HCT116 (cell line): Measurements from ENCODE around the gene DHRS2. TPM values are rescaled to one million over a fixed set of nuclear protein-coding genes. Genes with fewer than 3 reads are reported as not detected.

Source experiments
- ATAC-seq: fragments of 200-7000 bp; cut with Tn5 transposase; 2 replicates; pipeline ENCODE4 v1.9.1; 2020; ENCODE audit warnings: mild to moderate bottlenecking, moderate library complexity
- BruUV-seq: library from RNA; stranded (reverse); fragments of 400-500 nt; replicated peaks from 2 replicates; lab custom pipeline; 2021; lab: Mats Ljungman, UMichigan
- CTCF ChIA-PET: fragments of 300-600 bp; sonication (Branson Sonifier 250); formaldehyde crosslinking; loops from one replicate; lab custom pipeline; 2021; ENCODE audit warnings: antibody characterized with exemption; lab: Charles Lee
- POLR2A ChIA-PET: fragments of 300-600, 350-600 bp; sonication (Branson Sonifier 250); formaldehyde crosslinking; loops from one replicate; lab custom pipeline; 2021; ENCODE audit warnings: antibody characterized with exemption; lab: Charles Lee
- RAD21 ChIA-PET, 2 experiments: fragments of 300-600 bp; sonication (Branson Sonifier 250); formaldehyde crosslinking; loops; one replicate each; lab custom pipeline; 2023; ENCODE audit warnings: low total read pairs in 2 of 2; ENCODE audit not compliant: uncharacterized antibody in 2 of 2, unreplicated experiment in 2 of 2, low non-redundant PET in 1 of 2; lab: Charles Lee
- DNase-seq: peaks from one replicate; pipeline ENCODE4 v3.0.0-alpha.2; 2010; ENCODE audit warnings: low read depth, low spot score
- H2AFZ ChIP-seq: fragments of 200-600 bp; shearing (Covaris generic), sonication (generic); 2 replicates; pipeline ENCODE4 v1.6.1; 2017; ENCODE audit warnings: low read depth, mixed run types, mixed read lengths, antibody characterized with exemption, low read length; ENCODE audit not compliant: poor library complexity, severe bottlenecking
- H3K27ac ChIP-seq: 2 replicates; pipeline ENCODE4 v1.5.1; 2012; ENCODE audit warnings: low read depth, low read length
- H3K27me3 ChIP-seq: fragments of 200-600 bp; sonication (generic); 2 replicates; pipeline ENCODE4 v1.6.1; 2016; ENCODE audit warnings: mixed run types, low read length, mixed read lengths; ENCODE audit not compliant: insufficient read depth
- H3K36me3 ChIP-seq, 2 experiments: fragments of 200-500 bp in 1 of 2; fragments of 200-600 bp in 1 of 2; sonication (Bioruptor generic) in 1 of 2; sonication (generic) in 1 of 2; 2 replicates each; pipeline versions ENCODE4 v1.5.1 to v1.6.1; 2014 to 2016; ENCODE audit warnings: low read length in 2 of 2, inconsistent platforms in 1 of 2, mixed read lengths in 1 of 2, mixed run types in 1 of 2; ENCODE audit not compliant: insufficient read depth in 2 of 2, control insufficient read depth in 1 of 2
- H3K4me1 ChIP-seq, 2 experiments: fragments of 200-600 bp in 1 of 2; sonication (generic) in 1 of 2; 2 replicates each; pipeline versions ENCODE4 v1.5.1 to v1.6.1; 2012 to 2017; ENCODE audit warnings: low read length in 2 of 2, inconsistent platforms in 1 of 2, mild to moderate bottlenecking in 1 of 2, mixed read lengths in 1 of 2, mixed run types in 1 of 2, moderate library complexity in 1 of 2; ENCODE audit not compliant: insufficient read depth in 2 of 2, control insufficient read depth in 1 of 2
- H3K4me2 ChIP-seq: fragments of 200-600 bp; sonication (generic); 2 replicates; pipeline ENCODE4 v1.6.1; 2017; ENCODE audit warnings: mixed run types, low read length, mixed read lengths
- H3K4me3 ChIP-seq, 2 experiments: fragments of 200-600 bp in 1 of 2; sonication (generic) in 1 of 2; replicated peaks in 1 of 2; 2 replicates each; pipeline ENCODE4 v1.5.1; 2011 to 2016; ENCODE audit warnings: low read length in 2 of 2, control low read depth in 1 of 2, low read depth in 1 of 2, mild to moderate bottlenecking in 1 of 2, mixed read lengths in 1 of 2, mixed run types in 1 of 2
- H3K79me2 ChIP-seq: fragments of 200-600 bp; sonication (generic); 2 replicates; pipeline ENCODE4 v1.6.1; 2017; ENCODE audit warnings: mild to moderate bottlenecking, mixed run types, low read length, moderate library complexity, mixed read lengths; ENCODE audit not compliant: insufficient read depth
- H3K9ac ChIP-seq: fragments of 200-600 bp; sonication (generic); 2 replicates; pipeline ENCODE4 v1.6.1; 2016; ENCODE audit warnings: low read length, mixed read lengths
- H3K9me2 ChIP-seq: fragments of 200-600 bp; sonication (generic), shearing (Covaris generic); 2 replicates; pipeline ENCODE4 v1.6.1; 2017; ENCODE audit warnings: mixed run types, mild to moderate bottlenecking, moderate library complexity; ENCODE audit not compliant: insufficient read depth
- H3K9me3 ChIP-seq, 2 experiments: fragments of 200-500 bp in 1 of 2; fragments of 200-600 bp in 1 of 2; sonication (Bioruptor generic) in 1 of 2; sonication (generic) in 1 of 2; 2 replicates each; pipeline ENCODE4 v1.6.1; 2014 to 2017; ENCODE audit warnings: low read length in 2 of 2, mixed read lengths in 2 of 2, inconsistent platforms in 1 of 2, low read depth in 1 of 2, mild to moderate bottlenecking in 1 of 2, mixed run types in 1 of 2, moderate library complexity in 1 of 2; ENCODE audit not compliant: control insufficient read depth in 1 of 2, insufficient read depth in 1 of 2
- H4K20me1 ChIP-seq: fragments of 200-600 bp; sonication (generic), shearing (Covaris generic); 2 replicates; pipeline ENCODE4 v1.6.1; 2017; ENCODE audit warnings: mixed run types, mild to moderate bottlenecking, moderate library complexity; ENCODE audit not compliant: insufficient read depth
- ATF3 ChIP-seq: IDR thresholded peaks from 2 replicates; pipeline ENCODE4 v1.6.1; 2012
- EZH2 ChIP-seq: fragments of 200-600 bp; sonication (generic); IDR thresholded peaks from 2 replicates; pipeline ENCODE4 v1.6.1; 2017; ENCODE audit warnings: antibody characterized with exemption, mixed run types
- EZH2phosphoT487 ChIP-seq: fragments of 200-600 bp; IDR thresholded peaks from 2 replicates; pipeline ENCODE4 v1.6.1; 2018; ENCODE audit warnings: antibody characterized with exemption, borderline replicate concordance
- FOSL1 ChIP-seq: IDR thresholded peaks from 2 replicates; pipeline ENCODE4 v1.6.1; 2012; ENCODE audit warnings: low read depth
- POLR2AphosphoS5 ChIP-seq: IDR thresholded peaks from 2 replicates; pipeline ENCODE4 v1.6.1; 2011; ENCODE audit warnings: mild to moderate bottlenecking, low read depth, low read length, moderate library complexity
- REST ChIP-seq: IDR thresholded peaks from 2 replicates; pipeline ENCODE4 v1.6.1; 2012; ENCODE audit warnings: low read depth
- SIN3A ChIP-seq: IDR thresholded peaks from 2 replicates; pipeline ENCODE4 v1.6.1; 2012; ENCODE audit warnings: low read depth
- TCF7L2 ChIP-seq: IDR thresholded peaks from 2 replicates; pipeline ENCODE4 v1.7.0; 2011; ENCODE audit warnings: borderline replicate concordance, inconsistent platforms; ENCODE audit not compliant: insufficient read depth, insufficient read length; ENCODE audit errors: extremely low read depth
- YY1 ChIP-seq: IDR thresholded peaks from 2 replicates; pipeline ENCODE4 v1.6.1; 2011; ENCODE audit warnings: low read length, low read depth, moderate library complexity, mild to moderate bottlenecking; ENCODE audit not compliant: insufficient replicate concordance; ENCODE audit errors: extremely low read depth
- ZNF274 ChIP-seq: fragments of 200-500 bp; sonication (Bioruptor generic); IDR thresholded peaks from 2 replicates; pipeline ENCODE4 v1.6.1; 2014; ENCODE audit warnings: mild to moderate bottlenecking, low read depth, low read length, inconsistent platforms
- intact Hi-C: fragments of 100-400 bp; cut with micrococcal nuclease; formaldehyde crosslinking; loops from 2 replicates; pipeline ENCODE4 v1.10.0; 2022
- total RNA-seq: library from RNA; stranded (reverse); gene quantifications from one replicate; pipeline ENCODE4 v1.2.1, GENCODE V29; 2021; ENCODE audit not compliant: unreplicated experiment
- TF ChIP-seq, protein P1 (sequence below), 3 experiments: fragments of 200-600 bp in 1 of 3; sonication (generic) in 1 of 3; IDR thresholded peaks in 2 of 3; conservative IDR thresholded peaks in 1 of 3; 2 replicates each; pipeline ENCODE4 v1.5.1; 2012 to 2017; ENCODE audit warnings: low read depth in 2 of 3, low read length in 2 of 3, antibody characterized with exemption in 1 of 3, borderline replicate concordance in 1 of 3, control low read depth in 1 of 3, mild to moderate bottlenecking in 1 of 3, mixed read lengths in 1 of 3, mixed run types in 1 of 3, moderate library complexity in 1 of 3; ENCODE audit not compliant: insufficient read depth in 1 of 3

The DHRS2 gene
- total RNA-seq, 1 experiment from 2014 or later, result 10.0 TPM

GRCh38 chr14:23692416-23692815 lies 56.3 kb downstream of the DHRS2 start:
- POLR2A ChIA-PET, result no interaction called here
- no peaks in the 10 kb centered on the region for H3K79me2 ChIP-seq
- CTCF ChIA-PET, result interaction anchor here (2.5 kb wide), 1 partner anchor 218 kb away, joined by 8 read pairs; no protein-coding TSS in a partner anchor
- DNase-seq (no peak), ATAC-seq (no peak)
- H3K9me2 ChIP-seq, result no peaks in the 10 kb centered on the region
- no peaks in the 10 kb centered on the region for H3K9me3 ChIP-seq
- 0 out of 2 replicates have a peak, but pooled peaks cover 6% of the 10 kb centered on the region for H3K27me3 ChIP-seq
- no peaks in the 10 kb centered on the region for H3K36me3 ChIP-seq
- no peak overlapping the region for H3K4me3 ChIP-seq
- no TSS peak for BruUV-seq
- TF ChIP-seq EZH2, result no peak
- no peak for TF ChIP-seq EZH2phosphoT487
- no peak for TF ChIP-seq TCF7L2
- no peak for TF ChIP-seq YY1
- no peak for TF ChIP-seq REST
- TF ChIP-seq POLR2AphosphoS5, result no peak
- TF ChIP-seq ATF3, result no peak
- TF ChIP-seq, protein P1, sequence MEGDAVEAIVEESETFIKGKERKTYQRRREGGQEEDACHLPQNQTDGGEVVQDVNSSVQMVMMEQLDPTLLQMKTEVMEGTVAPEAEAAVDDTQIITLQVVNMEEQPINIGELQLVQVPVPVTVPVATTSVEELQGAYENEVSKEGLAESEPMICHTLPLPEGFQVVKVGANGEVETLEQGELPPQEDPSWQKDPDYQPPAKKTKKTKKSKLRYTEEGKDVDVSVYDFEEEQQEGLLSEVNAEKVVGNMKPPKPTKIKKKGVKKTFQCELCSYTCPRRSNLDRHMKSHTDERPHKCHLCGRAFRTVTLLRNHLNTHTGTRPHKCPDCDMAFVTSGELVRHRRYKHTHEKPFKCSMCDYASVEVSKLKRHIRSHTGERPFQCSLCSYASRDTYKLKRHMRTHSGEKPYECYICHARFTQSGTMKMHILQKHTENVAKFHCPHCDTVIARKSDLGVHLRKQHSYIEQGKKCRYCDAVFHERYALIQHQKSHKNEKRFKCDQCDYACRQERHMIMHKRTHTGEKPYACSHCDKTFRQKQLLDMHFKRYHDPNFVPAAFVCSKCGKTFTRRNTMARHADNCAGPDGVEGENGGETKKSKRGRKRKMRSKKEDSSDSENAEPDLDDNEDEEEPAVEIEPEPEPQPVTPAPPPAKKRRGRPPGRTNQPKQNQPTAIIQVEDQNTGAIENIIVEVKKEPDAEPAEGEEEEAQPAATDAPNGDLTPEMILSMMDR (IDR thresholded peaks at IDR 0.05 in 2 of 3, conservative IDR thresholded peaks at IDR 0.05 in 1 of 3; ENCODE audit: borderline replicate concordance in 1 of 3, insufficient read depth in 1 of 3, low read depth in 2 of 3, low read length in 2 of 3), result no peak
- TF ChIP-seq ZNF274, result no peak
- no peak for TF ChIP-seq FOSL1
- no peak for TF ChIP-seq SIN3A
- H3K4me2 ChIP-seq, result no peak overlapping the region
- intact Hi-C loops, result no loop called here
- H4K20me1 ChIP-seq, result no peaks in the 10 kb centered on the region
- H3K4me1 ChIP-seq, result peaks cover 3 to 6% of the 10 kb centered on the region in 2 experiments; a peak in 1 of 4 replicates
- H2AFZ ChIP-seq, result no peak overlapping the region
- no peak overlapping the region for H3K27ac ChIP-seq
- RAD21 ChIA-PET, result no interaction called here
- no peak overlapping the region for H3K9ac ChIP-seq
